Thoracic aorta (tissue), 2 donors: ENCODE data around the gene SHISAL1. TPM values are rescaled to one million over a fixed set of nuclear protein-coding genes. Genes with fewer than 3 reads are reported as not detected.
A peak's percentile ranks its signal among the peaks of the same experiment; 100 is the strongest.

Experiments used
- ATAC-seq: fragments of 150-250 bp; one replicate; pipeline ENCODE4 v1.8.0; 2017; ENCODE audit warnings: low read depth; ENCODE audit not compliant: insufficient number of reproducible peaks, low FRiP score
- DNase-seq: peaks from one replicate; pipeline ENCODE4 v3.0.0-alpha.2; 2020; ENCODE audit warnings: low spot score
- H3K27ac ChIP-seq, 2 donors: fragments of 200-600 bp; sonication (generic); 1 replicate in 1 of 2; 2 replicates in 1 of 2; pipeline ENCODE4 v1.5.1; 2016; ENCODE audit warnings: mild to moderate bottlenecking in 2 of 2, moderate library complexity in 2 of 2
- H3K27me3 ChIP-seq: fragments of 200-600 bp; sonication (generic); replicated peaks from 2 replicates; pipeline ENCODE4 v1.6.0; 2016; ENCODE audit warnings: mild to moderate bottlenecking; ENCODE audit not compliant: insufficient read depth
- H3K36me3 ChIP-seq: fragments of 200-600 bp; sonication (generic); one replicate; pipeline ENCODE4 v1.5.1; 2016
- H3K4me1 ChIP-seq, 2 donors: fragments of 200-600 bp; sonication (generic); 1 replicate in 1 of 2; 2 replicates in 1 of 2; pipeline versions ENCODE4 v1.5.1 to v1.6.0; 2016; ENCODE audit warnings: low read depth in 2 of 2, mild to moderate bottlenecking in 1 of 2; ENCODE audit not compliant: control insufficient read depth in 1 of 2
- H3K4me3 ChIP-seq: fragments of 200-600 bp; sonication (generic); 2 replicates; pipeline ENCODE4 v1.5.1; 2016; ENCODE audit warnings: mild to moderate bottlenecking
- H3K9me3 ChIP-seq: fragments of 200-600 bp; sonication (generic); 2 replicates; pipeline ENCODE4 v1.5.1; 2016
- total RNA-seq, 2 donors: library from RNA; depleted of rRNA; stranded (reverse); fragments of >200 nt; gene quantifications; one replicate each; pipeline versions ENCODE4 v1.1.0 to v1.2.3, GENCODE V29; 2016
- TF ChIP-seq, protein P1 (sequence below): fragments of 200-600 bp; sonication (generic); IDR thresholded peaks from one replicate; pipeline ENCODE4 v1.5.1; 2019; ENCODE audit warnings: antibody characterized with exemption

SHISAL1 gene
- total RNA-seq, 2 donors from 2014 or later: 0.81 to 3.4 TPM

- Histone ChIP-seq H3K9me3 (peaks cover 2% of the 10 kb centered on the region), H3K27me3 (no peaks in the 10 kb centered on the region), H3K4me3 (no peak overlapping the region), H3K36me3 (no peaks in the 10 kb centered on the region), H3K27ac (no peak overlapping the region), H3K4me1 (peaks cover 11 to 26% of the 10 kb centered on the region in 2 donors)
- ATAC-seq: no peak
- TF ChIP-seq, protein P1, sequence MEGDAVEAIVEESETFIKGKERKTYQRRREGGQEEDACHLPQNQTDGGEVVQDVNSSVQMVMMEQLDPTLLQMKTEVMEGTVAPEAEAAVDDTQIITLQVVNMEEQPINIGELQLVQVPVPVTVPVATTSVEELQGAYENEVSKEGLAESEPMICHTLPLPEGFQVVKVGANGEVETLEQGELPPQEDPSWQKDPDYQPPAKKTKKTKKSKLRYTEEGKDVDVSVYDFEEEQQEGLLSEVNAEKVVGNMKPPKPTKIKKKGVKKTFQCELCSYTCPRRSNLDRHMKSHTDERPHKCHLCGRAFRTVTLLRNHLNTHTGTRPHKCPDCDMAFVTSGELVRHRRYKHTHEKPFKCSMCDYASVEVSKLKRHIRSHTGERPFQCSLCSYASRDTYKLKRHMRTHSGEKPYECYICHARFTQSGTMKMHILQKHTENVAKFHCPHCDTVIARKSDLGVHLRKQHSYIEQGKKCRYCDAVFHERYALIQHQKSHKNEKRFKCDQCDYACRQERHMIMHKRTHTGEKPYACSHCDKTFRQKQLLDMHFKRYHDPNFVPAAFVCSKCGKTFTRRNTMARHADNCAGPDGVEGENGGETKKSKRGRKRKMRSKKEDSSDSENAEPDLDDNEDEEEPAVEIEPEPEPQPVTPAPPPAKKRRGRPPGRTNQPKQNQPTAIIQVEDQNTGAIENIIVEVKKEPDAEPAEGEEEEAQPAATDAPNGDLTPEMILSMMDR: no peak
- DNase-seq: no peak
These were observed 98.0 kb downstream of the SHISAL1 start for GRCh38 chr22:44214764-44215163.

DNA sequence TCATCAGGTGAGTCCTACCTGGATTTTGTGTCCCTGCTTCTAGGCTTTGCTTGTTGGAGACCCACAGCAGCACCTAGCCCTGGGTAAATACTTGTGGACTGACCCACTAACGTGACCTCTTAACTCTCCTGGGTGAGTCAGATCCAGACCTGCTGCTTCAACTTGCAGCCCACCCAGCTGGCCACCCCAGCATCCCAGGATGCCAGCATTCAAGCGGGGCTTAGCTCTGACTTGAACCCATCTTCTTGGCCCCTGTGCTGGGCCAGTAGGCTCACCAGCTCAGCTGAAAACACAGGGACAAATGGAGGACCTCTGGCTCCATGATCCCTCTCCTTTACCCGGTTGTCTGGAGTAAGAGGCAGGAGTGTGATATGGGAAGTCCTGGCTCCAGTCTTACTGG is 98.6 kb downstream of the SHISAL1 start:
- DNase-seq (no peak), ATAC-seq (no peak)
- Histone ChIP-seq H3K36me3 (no peaks in the 10 kb centered on the region), H3K4me3 (no peak overlapping the region), H3K27me3 (no peaks in the 10 kb centered on the region), H3K9me3 (peaks cover 5% of the 10 kb centered on the region), H3K27ac (no peak overlapping the region), H3K4me1 (peaks cover 11 to 26% of the 10 kb centered on the region in 2 donors)
- TF ChIP-seq, protein P1: no peak

GRCh38 chr22:44213489-44214043 is 99.2 kb downstream of the SHISAL1 start:
- H3K9me3 ChIP-seq: peaks cover 5% of the 10 kb centered on the region
- peaks cover 11 to 26% of the 10 kb centered on the region in 2 donors for H3K4me1 ChIP-seq
- no peak for ATAC-seq
- H3K36me3 ChIP-seq: no peaks in the 10 kb centered on the region
- no peak overlapping the region for H3K27ac ChIP-seq
- TF ChIP-seq, protein P1: no peak
- no peaks in the 10 kb centered on the region for H3K27me3 ChIP-seq
- no peak for DNase-seq
- no peak overlapping the region for H3K4me3 ChIP-seq

DNA sequence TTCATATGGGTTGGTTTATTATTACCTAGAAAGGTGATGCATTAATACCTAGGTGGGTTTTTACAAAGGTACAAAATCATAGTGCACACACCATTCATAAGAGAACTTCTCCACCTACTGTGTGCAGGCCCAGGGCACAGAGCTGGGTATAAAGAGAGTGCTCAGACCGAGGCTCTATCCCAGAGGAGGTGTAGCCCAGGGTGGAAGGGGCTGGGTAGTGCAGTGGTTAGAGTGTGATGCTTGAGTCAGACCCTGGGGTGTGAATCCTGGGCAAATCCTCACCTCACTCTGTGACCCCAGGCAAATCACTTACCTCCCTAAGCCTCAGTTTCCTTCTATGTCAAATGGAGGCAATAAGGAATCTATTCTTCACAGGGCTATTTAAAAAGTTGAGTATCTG is 99.8 kb downstream of the SHISAL1 start:
- DNase-seq (no peak), ATAC-seq (no peak)
- H3K4me3 ChIP-seq: no peak overlapping the region
- H3K27ac ChIP-seq: peak overlapping the region in 1 of 2 donors; percentile 78
- peaks cover 5% of the 10 kb centered on the region for H3K9me3 ChIP-seq
- H3K27me3 ChIP-seq: no peaks in the 10 kb centered on the region
- no peaks in the 10 kb centered on the region for H3K36me3 ChIP-seq
- peaks cover 11 to 26% of the 10 kb centered on the region in 2 donors for H3K4me1 ChIP-seq
- TF ChIP-seq, protein P1: no peak

DNA sequence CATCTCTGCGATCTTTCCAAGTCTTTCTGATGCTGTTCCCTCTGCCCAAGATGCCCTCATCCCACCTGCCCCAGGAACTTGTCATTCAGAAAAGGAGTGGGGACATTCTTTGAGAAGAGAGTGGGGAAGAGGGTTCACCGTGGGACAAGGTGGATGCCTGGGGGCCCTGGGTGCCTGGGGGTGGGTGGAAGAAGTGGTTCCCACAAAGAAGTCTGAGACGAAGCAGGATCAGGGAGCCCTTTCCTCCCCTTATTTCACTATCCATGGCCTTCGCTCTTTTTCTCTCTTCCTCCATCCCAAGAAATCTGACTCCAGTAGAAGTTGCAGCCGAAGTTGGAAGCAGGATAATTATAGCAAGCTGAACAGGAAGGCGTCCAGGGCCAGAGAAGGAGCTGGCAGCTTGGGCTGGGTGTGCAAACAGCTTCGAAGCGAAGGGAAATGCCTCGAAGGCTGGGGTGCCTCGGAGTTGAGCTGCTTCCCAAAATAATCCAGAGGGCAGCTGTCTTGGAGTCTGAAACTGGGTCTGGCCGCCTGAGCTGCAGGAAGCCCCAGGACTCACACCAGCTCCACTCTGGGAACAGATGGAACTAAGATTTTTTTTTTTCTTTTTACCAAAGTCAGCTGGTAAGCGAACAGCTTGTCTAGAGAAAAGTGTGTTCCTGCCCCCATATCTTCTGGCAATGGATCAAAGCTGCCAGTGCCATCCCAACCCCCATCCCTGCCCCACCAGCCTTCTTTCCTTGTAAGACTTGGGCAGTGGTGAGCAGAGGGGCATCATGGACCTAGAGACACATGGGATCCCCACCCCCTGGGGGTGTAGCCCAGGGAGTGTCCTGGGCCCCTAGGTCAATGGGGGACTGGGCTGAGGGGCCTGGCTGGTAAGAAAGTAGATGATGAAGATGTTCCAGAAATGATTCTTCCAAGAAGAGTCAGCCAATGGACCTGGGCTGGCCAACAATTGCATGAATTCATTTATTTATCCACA is 100.5 kb downstream of the SHISAL1 start:
- H3K27ac ChIP-seq: peak overlapping the region; percentile 65 to 78
- H3K4me1 ChIP-seq: peaks cover 11 to 26% of the 10 kb centered on the region in 2 donors
- H3K27me3 ChIP-seq: no peaks in the 10 kb centered on the region
- peaks cover 5% of the 10 kb centered on the region for H3K9me3 ChIP-seq
- H3K36me3 ChIP-seq: no peaks in the 10 kb centered on the region
- DNase-seq: no peak
- H3K4me3 ChIP-seq: peak overlapping the region; percentile 35
- ATAC-seq: peak; percentile 29
- TF ChIP-seq, protein P1: no peak
